SK-N-SH (cell line): ENCODE results near the gene CISD1. TPM values are rescaled to one million over a fixed set of nuclear protein-coding genes. Genes with fewer than 3 reads are reported as not detected.

Source experiments
- CTCF ChIA-PET: fragments of 300-600, 350-600 bp; formaldehyde crosslinking; extraction: SDS; loops from one replicate; lab custom pipeline; 2021; lab: Yijun Ruan, JAX
- POLR2A ChIA-PET: fragments of 350-600 bp; sonication (Branson Sonifier 250); formaldehyde crosslinking; extraction: SDS; loops from one replicate; lab custom pipeline; 2020; ENCODE audit warnings: antibody characterized with exemption, inconsistent platforms; lab: Yijun Ruan, JAX
- DNase-seq: peaks from one replicate; pipeline ENCODE4 v3.0.0; 2012
- H2AFZ ChIP-seq: fragments of 200-600 bp; sonication (generic); 2 replicates; pipeline ENCODE4 v1.8.1; 2016; ENCODE audit warnings: antibody characterized with exemption, mild to moderate bottlenecking, low read depth
- H3F3A ChIP-seq: fragments of 200-600 bp; sonication (generic); replicated peaks from 2 replicates; pipeline ENCODE3; 2016; ENCODE audit warnings: antibody characterized with exemption, mild to moderate bottlenecking; ENCODE audit not compliant: insufficient read depth
- H3K27ac ChIP-seq, 2 experiments: fragments of 200-500 bp in 1 of 2; fragments of 200-600 bp in 1 of 2; sonication (Bioruptor generic) in 1 of 2; sonication (generic), shearing (Covaris generic) in 1 of 2; 2 replicates each; pipeline versions ENCODE4 v1.5.1 to v1.6.1; 2014 to 2016; ENCODE audit warnings: low read depth in 2 of 2, inconsistent platforms in 1 of 2, low read length in 1 of 2, mild to moderate bottlenecking in 1 of 2, mixed read lengths in 1 of 2
- H3K27me3 ChIP-seq: fragments of 200-600 bp; sonication (generic), shearing (Covaris generic); 2 replicates; pipeline ENCODE4 v1.6.1; 2016; ENCODE audit warnings: mixed run types; ENCODE audit not compliant: insufficient read depth
- H3K36me3 ChIP-seq, 2 experiments: fragments of 200-500 bp in 1 of 2; fragments of 200-600 bp in 1 of 2; sonication (Bioruptor generic) in 1 of 2; sonication (generic) in 1 of 2; replicated peaks in 1 of 2; 2 replicates each; pipeline versions ENCODE3 to v1.5.1; 2014 to 2016; ENCODE audit warnings: low read length in 1 of 2, mild to moderate bottlenecking in 1 of 2; ENCODE audit not compliant: insufficient read depth in 2 of 2, control insufficient read depth in 1 of 2
- H3K4me1 ChIP-seq, 2 experiments: fragments of 200-500 bp in 1 of 2; fragments of 200-600 bp in 1 of 2; sonication (Bioruptor generic) in 1 of 2; sonication (generic), shearing (Covaris generic) in 1 of 2; 2 replicates each; pipeline versions ENCODE4 v1.5.1 to v1.6.1; 2014 to 2016; ENCODE audit warnings: low read depth in 1 of 2, low read length in 1 of 2, mixed run types in 1 of 2; ENCODE audit not compliant: insufficient read depth in 2 of 2, control insufficient read depth in 1 of 2
- H3K4me2 ChIP-seq: fragments of 200-600 bp; sonication (generic), shearing (Covaris generic); 2 replicates; pipeline ENCODE4 v1.6.1; 2017; ENCODE audit warnings: mixed run types
- H3K4me3 ChIP-seq, 2 experiments: fragments of 200-500 bp in 1 of 2; fragments of 200-600 bp in 1 of 2; sonication (Bioruptor generic) in 1 of 2; sonication (generic), shearing (Covaris generic) in 1 of 2; 2 replicates each; pipeline versions ENCODE4 v1.5.1 to v1.8.1; 2014 to 2016; ENCODE audit warnings: low read depth in 2 of 2, inconsistent platforms in 1 of 2, low read length in 1 of 2, mild to moderate bottlenecking in 1 of 2, mixed read lengths in 1 of 2, moderate library complexity in 1 of 2
- H3K79me2 ChIP-seq: fragments of 200-600 bp; sonication (generic); 2 replicates; pipeline ENCODE4 v1.8.1; 2017; ENCODE audit warnings: mild to moderate bottlenecking; ENCODE audit not compliant: insufficient read depth
- H3K9ac ChIP-seq: fragments of 200-600 bp; sonication (generic); 2 replicates; pipeline ENCODE4 v1.6.1; 2017; ENCODE audit warnings: mixed run types
- H3K9me2 ChIP-seq: fragments of 200-600 bp; sonication (generic); 2 replicates; pipeline ENCODE4 v1.6.1; 2017; ENCODE audit warnings: mixed run types
- H3K9me3 ChIP-seq: fragments of 200-600 bp; sonication (generic); 2 replicates; pipeline ENCODE4 v1.6.1; 2017; ENCODE audit warnings: mixed run types, mild to moderate bottlenecking, moderate library complexity
- H4K20me1 ChIP-seq: fragments of 200-600 bp; sonication (generic); 2 replicates; pipeline ENCODE4 v1.6.1; 2017; ENCODE audit warnings: mild to moderate bottlenecking, mixed run types; ENCODE audit not compliant: insufficient read depth
- ELF1 ChIP-seq: IDR thresholded peaks from 2 replicates; pipeline ENCODE4 v1.4.0; 2012
- FOXJ3 ChIP-seq: sonication (generic); formaldehyde crosslinking; IDR thresholded peaks from 2 replicates; pipeline ENCODE4 v1.5.1; 2020; ENCODE audit warnings: mild to moderate bottlenecking, missing genetic modification reagents
- FOXM1 ChIP-seq: IDR thresholded peaks from 2 replicates; pipeline ENCODE4 v1.4.0; 2012; ENCODE audit warnings: low read depth, mild to moderate bottlenecking
- MXI1 ChIP-seq: IDR thresholded peaks from 2 replicates; pipeline ENCODE4 v1.6.1; 2012; ENCODE audit warnings: mild to moderate bottlenecking, low read depth, low read length, improper control_type of control experiment
- NRF1 ChIP-seq: IDR thresholded peaks from 2 replicates; pipeline ENCODE4 v1.6.1; 2012; ENCODE audit warnings: low read depth, mild to moderate bottlenecking, low read length
- PBX3 ChIP-seq: IDR thresholded peaks from 2 replicates; pipeline ENCODE4; 2012
- RFX5 ChIP-seq: IDR thresholded peaks from 2 replicates; pipeline ENCODE4 v1.6.1; 2012; ENCODE audit warnings: mild to moderate bottlenecking, improper control_type of control experiment, low read length
- TAF1 ChIP-seq: IDR thresholded peaks from 2 replicates; pipeline ENCODE4 v1.6.1; 2012; ENCODE audit warnings: low read depth, mild to moderate bottlenecking, low read length, moderate library complexity, borderline replicate concordance
- TCF12 ChIP-seq: IDR thresholded peaks from 2 replicates; pipeline ENCODE4 v1.4.0; 2012
- YY1 ChIP-seq: IDR thresholded peaks from 2 replicates; pipeline ENCODE4 v1.4.0; 2012; ENCODE audit warnings: low read depth, mild to moderate bottlenecking
- WGBS: methylation state at CpG from one replicate; pipeline ENCODE4 v1.1.6; 2017; ENCODE audit warnings: low lambda C conversion rate; 5-methylcytosine and 5-hydroxymethylcytosine counted together
- polyA plus RNA-seq, 3 experiments: library from polyadenylated mRNA; depleted of rRNA; stranded (reverse); fragments of >200 nt; gene quantifications; 2 replicates each; pipeline ENCODE4 v1.2.3, GENCODE V29; 2012
- TF ChIP-seq, protein P1 (sequence below): fragments of 200-600 bp; sonication (generic); IDR thresholded peaks from 2 replicates; pipeline ENCODE4 v1.6.1; 2017; ENCODE audit warnings: antibody characterized with exemption, mild to moderate bottlenecking, moderate library complexity
- TF ChIP-seq, protein P2 (sequence below): fragments of 150-350 bp; IDR thresholded peaks from 2 replicates; pipeline ENCODE4 v1.6.1; 2017; ENCODE audit warnings: antibody characterized with exemption, low read length, low read depth, borderline replicate concordance

CISD1 gene
- polyA plus RNA-seq, 1 of the 3 experiments (the other 2 are of a cell fraction): 34.1 TPM

DNA sequence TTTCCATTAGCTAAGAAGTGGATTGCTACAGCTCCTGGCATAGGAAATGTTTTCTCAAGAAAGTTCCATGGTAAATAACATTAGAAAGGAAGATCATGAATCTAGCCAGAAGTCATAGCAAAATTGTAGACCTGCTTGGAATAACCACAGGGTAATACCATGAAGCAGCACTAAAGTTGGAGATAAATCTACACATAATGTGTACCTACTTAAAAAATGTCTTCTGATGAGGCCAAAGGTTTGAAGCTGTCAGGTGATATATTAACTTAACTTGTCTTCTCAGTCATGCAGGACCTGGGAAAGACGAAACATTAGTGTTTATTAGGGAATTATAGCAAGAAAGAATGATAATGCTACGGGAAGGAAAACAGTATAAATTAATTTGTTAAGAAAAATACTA is 6.3 kb downstream of the CISD1 start:
- 0 out of 2 replicates have a peak overlapping the region, but pooled peaks have one; percentile 42 for H3K4me2 ChIP-seq
- ChIA-PET POLR2A (no interaction called here), CTCF (interaction anchor here (0.6 to 4.8 kb wide), 5 partner anchors 16 to 123 kb away, joined by 3 to 25 read pairs (median 4); no protein-coding TSS in a partner anchor)

GRCh38 chr10:58275908-58276307 is 6.9 kb downstream of the CISD1 start:
- ChIA-PET POLR2A (no interaction called here), CTCF (interaction anchor here (0.6 to 4.8 kb wide), 4 partner anchors 15 to 98 kb away, joined by 3 to 25 read pairs (median 11); no protein-coding TSS in a partner anchor)
- TF ChIP-seq RFX5: no peak
- peak; percentile 10; the same call in 1 of the 2 replicates for TF ChIP-seq TCF12
- Histone ChIP-seq H3K4me2 (peak overlapping the region; percentile 42; the same call in 1 of the 2 replicates), H3K4me3 (no peak overlapping the region), H4K20me1 (no peaks in the 10 kb centered on the region), H2AFZ (no peak overlapping the region), H3K9me3 (no peaks in the 10 kb centered on the region), H3K79me2 (peaks cover 56% of the 10 kb centered on the region), H3K9ac (no peak overlapping the region), H3K27ac (peak overlapping the region; percentile 16 to 70; a peak in 3 of 4 replicates), H3K4me1 (peaks cover 2 to 26% of the 10 kb centered on the region in 2 experiments; a peak in 3 of 4 replicates), H3F3A (peaks cover 22% of the 10 kb centered on the region), H3K9me2 (no peaks in the 10 kb centered on the region), H3K27me3 (no peaks in the 10 kb centered on the region), H3K36me3 (peaks cover 14 to 23% of the 10 kb centered on the region in 2 experiments)
- no peak for DNase-seq

More for the DNA sequence above, 6.3 kb downstream of the CISD1 start:
- peaks cover 14 to 23% of the 10 kb centered on the region in 2 experiments for H3K36me3 ChIP-seq
- 78% methylated on average over 2 of the region's 2 CpGs for WGBS
- H3K27me3 ChIP-seq: no peaks in the 10 kb centered on the region
- TF ChIP-seq TAF1 (no peak), MXI1 (no peak), FOXM1 (no peak), NRF1 (no peak), ELF1 (no peak), FOXJ3 (no peak), YY1 (no peak), PBX3 (no peak)
- TF ChIP-seq, protein P1, sequence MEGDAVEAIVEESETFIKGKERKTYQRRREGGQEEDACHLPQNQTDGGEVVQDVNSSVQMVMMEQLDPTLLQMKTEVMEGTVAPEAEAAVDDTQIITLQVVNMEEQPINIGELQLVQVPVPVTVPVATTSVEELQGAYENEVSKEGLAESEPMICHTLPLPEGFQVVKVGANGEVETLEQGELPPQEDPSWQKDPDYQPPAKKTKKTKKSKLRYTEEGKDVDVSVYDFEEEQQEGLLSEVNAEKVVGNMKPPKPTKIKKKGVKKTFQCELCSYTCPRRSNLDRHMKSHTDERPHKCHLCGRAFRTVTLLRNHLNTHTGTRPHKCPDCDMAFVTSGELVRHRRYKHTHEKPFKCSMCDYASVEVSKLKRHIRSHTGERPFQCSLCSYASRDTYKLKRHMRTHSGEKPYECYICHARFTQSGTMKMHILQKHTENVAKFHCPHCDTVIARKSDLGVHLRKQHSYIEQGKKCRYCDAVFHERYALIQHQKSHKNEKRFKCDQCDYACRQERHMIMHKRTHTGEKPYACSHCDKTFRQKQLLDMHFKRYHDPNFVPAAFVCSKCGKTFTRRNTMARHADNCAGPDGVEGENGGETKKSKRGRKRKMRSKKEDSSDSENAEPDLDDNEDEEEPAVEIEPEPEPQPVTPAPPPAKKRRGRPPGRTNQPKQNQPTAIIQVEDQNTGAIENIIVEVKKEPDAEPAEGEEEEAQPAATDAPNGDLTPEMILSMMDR: no peak
- TF ChIP-seq, protein P2, sequence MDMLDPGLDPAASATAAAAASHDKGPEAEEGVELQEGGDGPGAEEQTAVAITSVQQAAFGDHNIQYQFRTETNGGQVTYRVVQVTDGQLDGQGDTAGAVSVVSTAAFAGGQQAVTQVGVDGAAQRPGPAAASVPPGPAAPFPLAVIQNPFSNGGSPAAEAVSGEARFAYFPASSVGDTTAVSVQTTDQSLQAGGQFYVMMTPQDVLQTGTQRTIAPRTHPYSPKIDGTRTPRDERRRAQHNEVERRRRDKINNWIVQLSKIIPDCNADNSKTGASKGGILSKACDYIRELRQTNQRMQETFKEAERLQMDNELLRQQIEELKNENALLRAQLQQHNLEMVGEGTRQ: no peak
- H3K9ac ChIP-seq: no peak overlapping the region
- peaks cover 2 to 27% of the 10 kb centered on the region in 2 experiments; a peak in 3 of 4 replicates for H3K4me1 ChIP-seq
- no peak overlapping the region for H3K4me3 ChIP-seq
- H3K9me3 ChIP-seq: no peaks in the 10 kb centered on the region
- no peak for DNase-seq
- no peak overlapping the region for H2AFZ ChIP-seq
- H3K9me2 ChIP-seq: no peaks in the 10 kb centered on the region
- no peaks in the 10 kb centered on the region for H4K20me1 ChIP-seq
- H3F3A ChIP-seq: peaks cover 23% of the 10 kb centered on the region
- peak overlapping the region in 1 of 2 experiments; percentile 70; a peak in 2 of 4 replicates for H3K27ac ChIP-seq
- peaks cover 62% of the 10 kb centered on the region for H3K79me2 ChIP-seq
